Activated naive CD8-positive, alpha-beta T cell treated with anti-CD3 and anti-CD28 coated beads, Interleukin-2, amount 50 U/mL, for 24 hours (primary cell): ENCODE data around the gene PIEZO1.

Experiments
- ATAC-seq: fragments of 150-1000 bp; cut with Tn5 transposase; one replicate; pipeline ENCODE4 v1.10.0; 2021
- DNase-seq: peaks from one replicate; pipeline ENCODE4 v3.0.0; 2021
- H3K27ac Mint-ChIP-seq: one replicate; pipeline ENCODE4 v1.8.0; 2021; ENCODE audit warnings: mild to moderate bottlenecking, mixed read lengths
- H3K27me3 Mint-ChIP-seq: one replicate; pipeline ENCODE4 v1.8.0; 2021; ENCODE audit warnings: mixed read lengths
- H3K36me3 Mint-ChIP-seq: one replicate; pipeline ENCODE4 v1.8.0; 2021; ENCODE audit warnings: low read depth, mixed read lengths
- H3K4me1 Mint-ChIP-seq: one replicate; pipeline ENCODE4 v1.8.0; 2021; ENCODE audit warnings: mixed read lengths
- H3K4me3 Mint-ChIP-seq: one replicate; pipeline ENCODE4 v1.8.0; 2021; ENCODE audit warnings: mild to moderate bottlenecking, moderate library complexity, mixed read lengths
- H3K9me3 Mint-ChIP-seq: one replicate; pipeline ENCODE4 v1.8.0; 2021; ENCODE audit warnings: mixed read lengths

Gene PIEZO1

DNA sequence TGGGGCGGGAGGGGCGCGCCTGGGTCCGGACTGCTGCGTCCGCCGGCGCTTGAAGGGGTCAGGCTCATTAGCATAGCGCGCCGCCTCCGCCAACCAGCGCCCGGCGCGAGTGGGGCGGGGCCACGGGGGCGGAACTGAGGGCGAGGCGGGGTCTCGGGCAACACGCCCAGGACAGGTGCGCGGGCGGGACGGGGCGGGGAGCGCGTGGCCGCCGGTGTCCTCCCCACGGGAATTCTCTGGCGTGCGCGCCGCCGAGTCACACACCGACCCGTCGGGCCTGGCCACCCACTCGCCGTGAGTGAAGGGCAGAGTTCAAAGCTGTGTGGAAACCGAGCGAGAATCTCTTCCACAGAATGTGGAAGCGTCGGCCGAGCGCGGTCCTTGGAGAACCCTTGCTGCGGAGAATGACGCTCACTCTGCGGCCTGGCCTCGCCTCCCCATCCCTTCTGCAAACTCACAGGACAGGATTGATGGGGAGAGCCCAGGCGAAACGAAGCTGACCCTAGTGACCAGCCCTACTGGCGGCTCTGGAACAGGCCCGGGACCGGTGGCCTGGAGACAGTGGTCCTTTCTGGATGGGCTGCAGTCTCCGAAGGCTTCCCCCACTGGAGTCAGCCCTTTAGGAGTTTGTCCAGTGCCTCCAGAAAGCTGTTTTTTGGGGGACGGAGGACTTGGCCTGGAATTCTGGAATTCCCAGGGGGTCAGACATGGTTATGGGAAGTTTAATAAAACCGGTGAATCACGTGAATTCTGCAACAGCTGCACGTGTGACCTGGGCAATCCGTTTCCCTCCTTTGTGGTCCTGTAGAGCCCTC is 98.4 kb downstream of the PIEZO1 start, which contains the start of gene SNAI3:
TSS of gene SNAI3 (minus strand) at position 69 of the 815 bp plus-strand sequence. CDS start 101 bp downstream, outside the sequence.
- Mint-ChIP-seq H3K9me3 (no peaks in the 10 kb centered on the region), H3K4me3 (peak within 1 kb of the TSS; percentile 68), H3K27me3 (no peaks in the 10 kb centered on the region), H3K27ac (no peak within 1 kb of the TSS), H3K4me1 (peaks cover 41% of the 10 kb centered on the region), H3K36me3 (no peaks in the 10 kb centered on the region)
- ATAC-seq: peak; percentile 80
- peak; percentile 92 for DNase-seq

DNA sequence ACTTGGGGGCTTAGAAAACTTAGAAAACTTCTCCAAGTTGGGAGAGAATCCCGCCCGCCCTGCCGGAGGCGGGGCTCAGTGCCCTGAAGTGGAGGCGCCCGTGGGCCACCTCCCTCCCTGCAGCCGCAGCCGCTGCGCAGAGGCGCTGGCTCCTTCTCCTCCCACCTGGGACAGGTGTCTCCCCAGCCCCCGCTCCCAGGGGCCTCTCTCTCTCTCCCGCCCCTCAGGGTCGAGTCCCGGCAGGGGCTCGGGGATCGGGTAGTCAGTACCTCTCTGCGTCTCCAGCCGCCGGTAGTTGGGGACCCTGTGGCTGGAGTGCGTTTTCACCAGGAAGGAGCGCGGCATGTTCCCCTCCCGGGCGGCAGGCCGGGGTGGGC is 99.0 kb downstream of the PIEZO1 start:
- Mint-ChIP-seq H3K4me3 (peak overlapping the region; percentile 68), H3K36me3 (no peaks in the 10 kb centered on the region), H3K4me1 (peaks cover 42% of the 10 kb centered on the region), H3K9me3 (no peaks in the 10 kb centered on the region), H3K27ac (no peak overlapping the region), H3K27me3 (no peaks in the 10 kb centered on the region)
- peak; percentile 12 for ATAC-seq
- DNase-seq: peak; percentile 45

DNA sequence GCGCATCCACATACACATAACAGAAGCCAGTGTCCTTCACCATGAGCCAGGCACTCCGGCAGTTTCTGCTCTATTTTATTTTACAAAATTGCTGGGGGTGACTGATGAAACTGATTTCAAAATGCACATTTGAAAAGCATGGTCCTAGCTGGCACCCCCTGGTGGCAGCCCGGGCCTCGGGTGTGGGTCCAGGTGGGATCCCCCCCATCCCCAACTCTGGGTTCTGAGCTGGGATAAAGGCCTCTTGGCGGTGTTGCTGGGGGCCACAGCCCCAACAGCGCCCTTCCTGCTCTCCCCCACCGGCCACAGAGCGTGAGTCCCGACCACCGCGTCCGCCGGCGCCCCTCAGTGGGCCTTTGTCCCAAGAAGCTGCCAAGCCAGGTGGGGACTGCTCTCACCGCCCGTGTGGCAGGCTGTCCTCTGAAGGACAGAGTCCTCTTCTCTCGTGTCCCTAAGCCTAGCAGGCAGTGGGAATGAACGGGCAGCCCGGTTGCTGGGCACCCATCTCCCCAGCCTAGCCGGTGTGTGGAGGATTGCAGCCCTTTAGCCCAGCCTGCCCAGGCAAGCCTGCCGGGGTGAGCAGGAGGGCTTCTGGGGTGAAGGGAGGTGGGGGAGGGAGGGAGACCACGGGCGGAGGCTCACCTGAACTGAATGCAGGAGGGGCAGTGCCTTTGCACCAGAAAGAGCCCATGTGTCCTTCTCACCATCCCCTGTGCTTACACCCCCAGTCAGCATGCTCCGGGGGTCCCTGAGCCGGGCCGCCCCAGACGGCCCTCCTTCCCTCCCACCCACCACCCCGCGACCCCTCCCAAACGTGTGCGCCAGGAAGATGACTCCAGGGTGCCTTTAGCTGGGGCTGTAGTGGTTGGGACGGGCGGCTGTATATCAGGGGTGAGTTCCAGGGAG is 99.6 kb downstream of the PIEZO1 start:
- Mint-ChIP-seq H3K4me3 (peak overlapping the region; percentile 68), H3K27me3 (no peaks in the 10 kb centered on the region), H3K27ac (no peak overlapping the region), H3K36me3 (no peaks in the 10 kb centered on the region), H3K4me1 (peaks cover 40% of the 10 kb centered on the region), H3K9me3 (no peaks in the 10 kb centered on the region)
- DNase-seq (peak; percentile 77), ATAC-seq (peak; percentile 13)

DNA sequence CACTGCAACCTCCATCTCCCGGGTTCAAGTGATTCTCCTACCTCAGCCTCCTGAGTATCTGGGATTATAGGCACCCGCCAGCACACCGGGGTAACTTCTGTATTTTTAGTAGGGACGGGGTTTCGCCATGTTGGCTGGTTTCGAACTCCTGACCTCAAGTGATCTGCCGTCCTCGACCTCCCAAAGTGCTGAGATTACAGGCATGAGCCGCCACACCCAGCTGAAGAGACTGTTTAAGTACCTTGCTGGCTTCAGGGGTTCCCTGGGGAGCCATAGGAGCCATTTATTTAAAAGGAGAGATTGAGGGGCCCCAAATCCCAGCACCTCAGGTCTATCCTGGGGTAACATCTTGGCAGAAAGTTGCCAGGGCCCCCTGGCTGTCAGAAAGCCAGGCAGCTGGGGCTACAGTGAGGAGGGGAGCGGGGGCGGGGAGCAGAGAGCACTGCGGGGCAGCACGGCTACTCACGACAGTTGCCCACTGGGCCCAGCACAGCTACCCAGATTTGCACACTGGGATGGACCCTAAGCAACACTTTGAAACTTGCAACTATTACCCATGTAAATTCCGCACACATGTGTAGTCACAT is 100.4 kb downstream of the PIEZO1 start:
- Mint-ChIP-seq H3K36me3 (no peaks in the 10 kb centered on the region), H3K27ac (no peak overlapping the region), H3K9me3 (no peaks in the 10 kb centered on the region), H3K4me1 (peaks cover 39% of the 10 kb centered on the region), H3K4me3 (peak overlapping the region; percentile 68), H3K27me3 (no peaks in the 10 kb centered on the region)
- ATAC-seq (no peak), DNase-seq (no peak)

DNA sequence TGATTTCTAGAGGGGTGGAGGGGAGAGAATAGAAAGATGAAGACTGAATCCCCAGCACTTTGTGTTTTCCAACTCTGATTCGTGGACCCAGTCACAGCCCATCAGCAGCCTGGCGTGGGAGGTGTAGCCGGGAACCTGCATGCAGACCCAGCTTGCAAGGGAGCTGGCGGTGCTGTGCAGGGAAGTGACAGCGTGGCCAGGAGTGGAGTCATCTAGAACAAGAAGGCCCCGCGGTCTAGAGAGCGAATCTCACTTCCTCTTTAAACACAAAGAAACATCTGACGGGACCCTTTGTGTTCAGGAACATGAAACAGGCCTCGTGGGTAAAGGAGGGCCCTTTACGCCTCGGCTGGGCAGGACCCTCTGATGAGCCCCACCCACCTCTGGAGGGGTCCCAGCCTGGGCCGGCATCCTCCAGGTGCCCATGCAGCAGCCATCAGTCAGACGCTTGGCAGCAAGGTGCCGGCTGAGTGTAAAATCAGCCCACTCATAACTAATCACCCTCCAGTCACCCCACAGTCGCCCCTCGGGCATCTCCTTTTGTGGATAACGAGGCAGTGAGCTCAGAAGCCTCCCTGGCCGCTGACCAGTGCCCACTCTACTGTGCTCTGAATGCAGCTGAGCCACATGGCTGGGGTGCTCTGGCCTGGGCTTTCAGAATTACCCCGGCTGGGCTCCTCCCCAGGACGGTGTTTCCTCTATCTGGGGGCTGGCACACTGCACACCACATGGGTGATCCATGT is 103.1 kb downstream of the PIEZO1 start:
- Mint-ChIP-seq H3K4me1 (peaks cover 37% of the 10 kb centered on the region), H3K4me3 (peak overlapping the region; percentile 61), H3K9me3 (no peaks in the 10 kb centered on the region), H3K36me3 (no peaks in the 10 kb centered on the region), H3K27ac (peak overlapping the region; percentile 88), H3K27me3 (no peaks in the 10 kb centered on the region)
- peak; percentile 73 for DNase-seq
- peak; percentile 60 for ATAC-seq

DNA sequence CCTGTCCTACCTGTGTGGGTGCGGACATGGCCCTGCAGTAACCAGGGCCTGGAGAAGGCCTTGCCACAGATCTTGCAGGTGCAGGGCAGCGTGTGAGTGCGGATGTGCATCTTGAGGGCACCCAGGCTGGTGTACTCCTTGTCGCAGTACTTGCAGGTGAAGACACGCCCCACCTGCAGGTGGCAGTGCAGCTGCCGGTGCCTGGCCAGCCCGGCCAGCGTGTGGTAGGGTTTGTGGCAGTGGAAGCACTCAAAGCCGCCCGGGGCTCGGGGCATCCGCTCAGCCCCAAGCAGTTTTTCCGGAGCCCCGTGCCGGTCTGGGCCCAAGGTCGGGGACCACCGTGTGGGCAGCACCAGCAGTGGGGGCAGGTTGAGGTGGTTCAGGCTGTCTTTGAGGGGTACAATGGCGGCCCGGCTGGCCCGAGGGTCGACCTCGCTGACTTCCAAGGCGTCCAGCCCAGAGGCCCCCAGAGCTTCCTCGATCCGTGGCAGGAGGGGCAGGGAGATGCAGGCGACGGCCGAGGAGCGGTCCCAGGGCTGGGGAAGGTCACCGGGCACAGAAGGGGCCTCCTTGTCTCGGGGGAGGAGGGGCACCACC is 103.8 kb downstream of the PIEZO1 start:
- ATAC-seq: no peak

DNA sequence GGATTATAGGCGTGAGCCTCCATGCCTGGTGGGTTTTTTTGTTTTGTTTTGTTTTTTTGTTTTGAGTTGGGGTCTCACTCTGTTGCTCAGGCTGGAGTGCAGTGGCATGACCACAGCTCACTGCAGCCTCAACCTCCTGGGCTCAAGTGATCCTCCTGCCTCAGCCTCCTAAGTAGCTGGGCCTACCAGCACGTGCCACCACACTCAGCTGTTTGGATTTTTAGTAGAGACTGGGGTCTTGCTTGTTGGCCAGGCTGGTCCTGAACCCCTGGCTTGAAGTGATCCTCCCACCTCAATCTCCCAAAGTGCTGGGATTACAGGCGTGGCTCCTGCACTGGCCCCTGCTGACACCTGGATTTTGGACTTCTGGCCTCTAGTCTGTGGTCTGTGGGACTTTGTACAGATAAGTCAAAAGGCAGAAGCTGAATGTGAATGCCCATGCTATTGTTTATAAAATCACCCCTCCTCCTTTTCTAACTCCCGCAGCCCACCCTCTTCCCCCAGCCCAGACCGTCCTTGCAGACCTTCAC is 104.4 kb downstream of the PIEZO1 start:
- Mint-ChIP-seq H3K27ac (peak overlapping the region; percentile 88), H3K27me3 (no peaks in the 10 kb centered on the region), H3K4me3 (no peak overlapping the region), H3K9me3 (no peaks in the 10 kb centered on the region), H3K4me1 (peaks cover 36% of the 10 kb centered on the region), H3K36me3 (no peaks in the 10 kb centered on the region)
- ATAC-seq: no peak
- DNase-seq: no peak

More for the DNA sequence above, 103.8 kb downstream of the PIEZO1 start:
- Mint-ChIP-seq H3K36me3 (no peaks in the 10 kb centered on the region), H3K27ac (peak overlapping the region; percentile 88), H3K9me3 (no peaks in the 10 kb centered on the region), H3K27me3 (no peaks in the 10 kb centered on the region), H3K4me3 (peak overlapping the region; percentile 61), H3K4me1 (peaks cover 36% of the 10 kb centered on the region)
- DNase-seq: peak; percentile 60

DNA sequence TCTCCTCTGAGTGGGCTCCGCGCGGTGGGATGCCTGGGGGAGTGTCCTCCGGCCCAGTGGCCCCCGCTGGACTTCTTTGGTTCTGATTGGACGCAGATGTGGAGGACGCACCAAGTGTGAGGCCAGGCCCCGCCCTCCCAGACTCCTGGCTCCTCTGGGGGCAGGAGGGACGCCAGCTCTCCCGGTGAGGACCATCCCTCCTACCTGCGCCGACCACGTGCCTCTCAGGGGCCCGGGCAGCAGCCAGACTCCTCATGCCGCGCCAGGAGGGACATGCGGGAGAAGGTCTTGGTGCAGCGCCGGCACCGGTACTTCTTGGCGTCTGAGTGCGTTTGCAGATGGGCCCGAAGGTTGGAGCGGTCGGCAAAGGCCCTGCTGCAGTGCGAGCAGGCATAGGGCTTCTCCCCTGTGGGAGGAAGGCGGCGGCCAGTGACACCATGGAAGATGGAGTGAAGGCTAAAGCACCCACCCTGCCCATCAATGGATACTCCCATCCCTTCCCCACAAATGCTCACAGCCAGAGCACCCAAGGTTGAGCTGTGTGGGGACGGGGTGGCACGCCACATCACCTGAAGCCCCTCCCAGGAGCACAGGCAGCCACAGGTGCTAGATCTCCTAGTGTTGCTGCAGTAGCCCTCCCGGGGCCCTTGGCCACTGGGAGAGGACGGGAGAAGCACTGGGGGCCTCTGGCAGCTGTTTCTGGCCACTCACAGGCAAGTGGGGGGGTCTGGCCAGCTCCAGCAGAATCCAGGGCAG is 106.6 kb downstream of the PIEZO1 start:
- Mint-ChIP-seq H3K27ac (no peak overlapping the region), H3K36me3 (no peaks in the 10 kb centered on the region), H3K4me1 (peaks cover 21% of the 10 kb centered on the region), H3K9me3 (no peaks in the 10 kb centered on the region), H3K4me3 (no peak overlapping the region), H3K27me3 (no peaks in the 10 kb centered on the region)
- no peak for ATAC-seq
- no peak for DNase-seq

DNA sequence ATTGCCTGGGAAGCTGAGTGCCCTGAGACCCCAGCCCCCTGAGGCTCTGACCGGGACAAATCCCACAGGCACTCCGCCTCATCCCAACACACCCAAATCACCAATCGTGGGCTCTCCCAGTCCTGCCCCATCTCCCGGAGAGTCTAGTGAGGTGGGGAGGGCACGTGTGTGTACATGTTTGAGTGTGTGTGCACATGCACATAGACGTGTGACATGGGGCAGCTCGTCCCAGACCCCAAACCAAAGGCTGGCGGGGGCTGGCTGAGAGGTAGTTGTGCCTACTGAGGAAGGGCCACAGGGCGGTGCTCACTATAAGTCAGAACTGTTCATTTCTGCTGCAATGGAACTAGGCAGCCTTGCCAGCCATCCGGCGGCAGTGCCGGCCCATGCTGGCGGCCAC is 107.3 kb downstream of the PIEZO1 start:
- Mint-ChIP-seq H3K4me3 (no peak overlapping the region), H3K36me3 (no peaks in the 10 kb centered on the region), H3K27me3 (no peaks in the 10 kb centered on the region), H3K4me1 (peaks cover 19% of the 10 kb centered on the region), H3K27ac (no peak overlapping the region), H3K9me3 (no peaks in the 10 kb centered on the region)
- ATAC-seq: no peak
- DNase-seq: no peak

DNA sequence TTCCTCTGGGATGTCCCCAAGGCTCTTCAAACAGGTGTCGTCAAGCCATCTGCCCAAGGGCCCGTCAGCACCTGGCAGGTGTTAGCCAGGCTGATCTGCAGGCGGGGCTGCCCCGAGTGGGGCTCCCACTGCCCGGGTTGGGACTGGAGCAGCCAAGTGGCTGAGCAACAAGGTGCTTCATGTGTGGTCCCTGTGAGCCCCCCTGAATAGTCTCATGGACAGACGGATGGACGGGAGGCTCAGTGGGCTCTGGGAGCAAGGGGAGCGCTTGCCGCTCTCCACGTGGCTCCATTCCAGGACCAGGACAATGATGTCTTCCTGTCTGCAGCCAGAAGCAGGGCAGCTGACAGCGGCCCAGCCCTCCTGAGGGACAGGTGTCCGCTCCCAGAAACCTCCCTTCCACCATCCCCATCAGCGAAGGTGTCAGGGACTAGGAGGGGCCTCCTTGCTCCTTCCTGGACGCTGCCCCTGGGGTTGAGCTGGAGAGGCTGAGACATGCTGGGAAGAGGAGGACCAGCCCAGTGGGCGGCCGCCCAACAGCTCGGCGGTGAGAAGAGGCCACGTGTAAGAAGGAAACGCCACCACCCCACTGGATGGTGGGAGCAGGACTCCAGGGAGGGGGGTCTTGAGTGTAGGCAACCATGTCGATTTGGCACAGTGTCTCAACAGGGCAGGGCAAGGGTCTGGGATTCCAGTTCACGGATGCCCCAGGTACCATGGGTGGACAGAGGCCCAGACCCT is 108.3 kb downstream of the PIEZO1 start:
- H3K4me3 Mint-ChIP-seq: no peak overlapping the region
- H3K4me1 Mint-ChIP-seq: peaks cover 10% of the 10 kb centered on the region
- ATAC-seq: no peak
- H3K27me3 Mint-ChIP-seq: no peaks in the 10 kb centered on the region
- no peak overlapping the region for H3K27ac Mint-ChIP-seq
- H3K9me3 Mint-ChIP-seq: no peaks in the 10 kb centered on the region
- H3K36me3 Mint-ChIP-seq: no peaks in the 10 kb centered on the region
- no peak for DNase-seq

DNA sequence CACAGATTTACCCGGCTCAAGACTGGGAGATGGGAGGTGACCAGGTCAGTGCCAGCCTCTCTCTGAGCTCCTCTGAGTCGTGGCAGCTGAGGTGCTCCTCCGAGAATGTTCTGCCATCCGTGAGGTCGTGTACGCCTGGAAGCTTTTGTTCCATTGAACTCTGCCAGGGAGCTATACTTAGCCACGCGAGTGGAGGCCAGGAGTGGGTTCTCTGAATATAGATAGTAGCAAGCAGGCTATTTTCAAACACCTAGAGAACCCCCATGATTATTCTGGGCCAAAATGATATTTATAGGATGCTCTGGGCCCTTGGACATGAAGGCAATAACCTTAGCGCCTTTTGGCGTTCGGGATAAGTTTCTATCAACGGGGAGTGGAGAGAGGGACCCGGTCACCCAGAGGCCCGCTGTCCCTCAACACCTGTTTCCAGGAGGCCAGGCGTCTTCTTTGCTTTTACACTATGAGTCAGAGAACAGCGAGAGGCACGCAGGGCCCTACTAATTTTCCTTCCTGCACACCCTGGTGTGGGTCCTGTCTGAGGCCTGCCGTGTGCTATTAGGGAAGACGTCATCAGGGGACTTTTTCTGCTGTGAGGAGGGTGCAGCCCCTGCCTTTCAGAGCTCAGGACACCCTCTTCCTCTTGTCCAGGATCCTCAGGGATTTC is 111.2 kb downstream of the PIEZO1 start:
- H3K4me1 Mint-ChIP-seq: no peaks in the 10 kb centered on the region
- ATAC-seq (no peak), DNase-seq (no peak)
- H3K9me3 Mint-ChIP-seq: no peaks in the 10 kb centered on the region
- no peaks in the 10 kb centered on the region for H3K27me3 Mint-ChIP-seq
- H3K4me3 Mint-ChIP-seq: no peak overlapping the region
- no peak overlapping the region for H3K27ac Mint-ChIP-seq
- H3K36me3 Mint-ChIP-seq: no peaks in the 10 kb centered on the region

DNA sequence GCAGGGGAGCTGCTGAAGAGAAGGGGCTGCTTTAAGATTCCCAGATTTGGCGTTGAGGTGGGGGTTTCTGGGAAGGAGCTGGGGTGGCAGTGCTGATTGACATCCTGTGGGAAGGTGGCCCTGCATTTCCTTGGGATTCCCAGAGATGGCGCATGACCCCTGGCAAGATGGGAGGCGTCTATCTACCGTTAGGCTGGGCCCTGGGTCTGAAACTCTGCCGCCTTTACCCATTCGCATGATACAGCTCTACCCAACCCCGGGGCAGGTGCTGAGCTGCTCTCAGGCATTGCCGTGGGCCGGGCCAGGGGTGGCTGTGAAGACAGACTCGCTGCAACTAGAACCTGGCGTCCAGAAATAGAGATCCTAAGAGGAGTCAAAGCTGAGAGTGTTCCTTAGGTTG is 112.2 kb downstream of the PIEZO1 start:
- Mint-ChIP-seq H3K27ac (no peak overlapping the region), H3K4me3 (no peak overlapping the region), H3K27me3 (no peaks in the 10 kb centered on the region), H3K9me3 (no peaks in the 10 kb centered on the region), H3K36me3 (peaks cover 5% of the 10 kb centered on the region), H3K4me1 (no peaks in the 10 kb centered on the region)
- DNase-seq (no peak), ATAC-seq (no peak)
